ENCODE measurements around the gene TMPRSS11E. TPM values are rescaled to one million over a fixed set of nuclear protein-coding genes. Genes with fewer than 3 reads are reported as not detected.
A peak's percentile ranks its signal among the peaks of the same experiment; 100 is the strongest.
"Not testable (repeated sequence)": the region's sequence is repeated elsewhere in the genome, so short reads cannot be mapped to it uniquely, and the experiment has no call there.

TMPRSS11E gene
- total and polyA plus RNA-seq, 2 donors from 2014 or later, result 0.24 to 2.3 TPM

DNA sequence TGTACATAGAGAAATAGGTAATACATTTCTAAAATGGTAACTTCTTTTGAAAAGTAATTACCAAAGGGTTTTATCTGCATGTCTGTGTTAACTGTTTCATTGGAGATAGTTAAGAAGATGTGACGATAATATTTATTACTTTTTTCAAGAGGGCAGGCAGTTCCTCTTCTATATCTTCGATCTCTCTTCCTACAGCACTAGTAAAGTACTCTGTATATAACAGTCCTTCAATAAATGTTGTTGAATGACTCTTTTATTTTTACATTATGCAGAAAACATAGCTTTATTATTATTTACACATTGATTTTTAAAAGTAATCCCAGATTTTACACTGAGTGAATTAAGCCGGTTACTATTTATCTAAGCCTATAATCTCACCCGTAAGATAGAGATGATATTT lies 51.8 kb downstream of the TMPRSS11E start:
- intact Hi-C loops (cut with DNase I), result no loop called here
- H3K27me3 ChIP-seq (ENCODE audit: control insufficient read depth, insufficient read depth, low read length), result no peaks in the 10 kb centered on the region
- H3K9me3 ChIP-seq (ENCODE audit: control insufficient read depth in 2 of 3, insufficient read depth in 1 of 3, low read length in 3 of 3), result no peaks in the 10 kb centered on the region
- no peaks in the 10 kb centered on the region for H3K4me1 ChIP-seq (ENCODE audit: control insufficient read depth in 2 of 3, insufficient read depth in 2 of 3, low read depth in 1 of 3, low read length in 3 of 3)
- no peaks in the 10 kb centered on the region for H3K36me3 ChIP-seq (ENCODE audit: control insufficient read depth in 2 of 3, insufficient read depth in 3 of 3, low read length in 3 of 3)
- no peak for FAIRE-seq
- H3K9ac ChIP-seq (ENCODE audit: low read length in 3 of 3), result no peak overlapping the region
- no peak overlapping the region for H3K27ac ChIP-seq (ENCODE audit: low read depth in 2 of 2, low read length in 2 of 2)
- H3K4me3 ChIP-seq (ENCODE audit: low read length in 3 of 3), result no peak overlapping the region
- TF ChIP-seq, protein P1, sequence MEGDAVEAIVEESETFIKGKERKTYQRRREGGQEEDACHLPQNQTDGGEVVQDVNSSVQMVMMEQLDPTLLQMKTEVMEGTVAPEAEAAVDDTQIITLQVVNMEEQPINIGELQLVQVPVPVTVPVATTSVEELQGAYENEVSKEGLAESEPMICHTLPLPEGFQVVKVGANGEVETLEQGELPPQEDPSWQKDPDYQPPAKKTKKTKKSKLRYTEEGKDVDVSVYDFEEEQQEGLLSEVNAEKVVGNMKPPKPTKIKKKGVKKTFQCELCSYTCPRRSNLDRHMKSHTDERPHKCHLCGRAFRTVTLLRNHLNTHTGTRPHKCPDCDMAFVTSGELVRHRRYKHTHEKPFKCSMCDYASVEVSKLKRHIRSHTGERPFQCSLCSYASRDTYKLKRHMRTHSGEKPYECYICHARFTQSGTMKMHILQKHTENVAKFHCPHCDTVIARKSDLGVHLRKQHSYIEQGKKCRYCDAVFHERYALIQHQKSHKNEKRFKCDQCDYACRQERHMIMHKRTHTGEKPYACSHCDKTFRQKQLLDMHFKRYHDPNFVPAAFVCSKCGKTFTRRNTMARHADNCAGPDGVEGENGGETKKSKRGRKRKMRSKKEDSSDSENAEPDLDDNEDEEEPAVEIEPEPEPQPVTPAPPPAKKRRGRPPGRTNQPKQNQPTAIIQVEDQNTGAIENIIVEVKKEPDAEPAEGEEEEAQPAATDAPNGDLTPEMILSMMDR (IDR thresholded peaks at IDR 0.05; ENCODE audit: borderline replicate concordance, extremely low read depth, insufficient read depth), result no peak
- no peak for DNase-seq

DNA sequence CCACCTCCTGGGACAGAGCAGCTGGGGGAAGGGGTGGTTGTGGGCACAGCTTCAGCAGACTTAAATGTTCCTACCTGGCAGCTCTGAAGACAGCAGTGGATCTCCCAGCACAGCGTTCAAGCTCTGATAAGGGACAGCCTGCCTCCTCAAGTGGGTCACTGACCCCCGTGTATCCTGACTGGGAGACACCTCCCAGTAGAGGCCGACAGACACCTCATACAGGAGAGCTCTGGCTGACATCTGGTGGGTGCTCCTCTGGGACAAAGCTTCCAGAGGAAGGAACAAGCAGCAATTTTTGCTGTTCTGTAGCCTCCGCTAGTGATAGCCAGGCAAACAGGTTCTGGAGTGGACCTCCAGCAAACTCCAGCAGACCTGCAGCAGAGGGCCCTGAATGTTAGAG lies 56.2 kb downstream of the TMPRSS11E start:
- DNase-seq; H3K27me3 ChIP-seq (ENCODE audit: control insufficient read depth, insufficient read depth, low read length); H3K27ac ChIP-seq (ENCODE audit: low read depth in 2 of 2, low read length in 2 of 2); intact Hi-C loops (cut with DNase I); H3K9ac ChIP-seq (ENCODE audit: low read length in 3 of 3); H3K4me3 ChIP-seq (ENCODE audit: low read length in 3 of 3); H3K4me1 ChIP-seq (ENCODE audit: control insufficient read depth in 2 of 3, insufficient read depth in 2 of 3, low read depth in 1 of 3, low read length in 3 of 3); FAIRE-seq; H3K36me3 ChIP-seq (ENCODE audit: control insufficient read depth in 2 of 3, insufficient read depth in 3 of 3, low read length in 3 of 3); H3K9me3 ChIP-seq (ENCODE audit: control insufficient read depth in 2 of 3, insufficient read depth in 1 of 3, low read length in 3 of 3): not testable (repeated sequence)

DNA sequence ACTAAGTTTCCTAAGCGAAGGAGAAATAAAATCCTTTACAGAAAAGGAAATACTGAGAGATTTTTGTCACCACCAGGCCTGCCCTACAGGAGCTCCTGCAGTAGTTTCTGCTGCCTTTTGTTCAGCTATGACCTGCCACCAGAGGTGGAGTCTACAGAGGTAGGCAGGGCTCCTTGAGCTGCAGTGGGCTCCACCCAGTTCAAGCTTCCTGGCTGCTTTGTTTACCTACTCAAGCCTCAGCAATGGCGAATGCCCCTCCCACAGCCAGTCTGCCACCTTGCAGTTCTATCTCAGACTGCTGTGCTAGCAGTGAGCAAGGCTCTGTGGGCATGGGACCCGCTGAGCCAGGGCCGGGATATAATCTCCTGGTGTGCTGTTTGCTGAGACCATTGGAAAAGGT lies 57.6 kb downstream of the TMPRSS11E start:
- H3K4me1 ChIP-seq (ENCODE audit: control insufficient read depth in 2 of 3, insufficient read depth in 2 of 3, low read depth in 1 of 3, low read length in 3 of 3); DNase-seq; H3K27ac ChIP-seq (ENCODE audit: low read depth in 2 of 2, low read length in 2 of 2); intact Hi-C loops (cut with DNase I); H3K4me3 ChIP-seq (ENCODE audit: low read length in 3 of 3); H3K36me3 ChIP-seq (ENCODE audit: control insufficient read depth in 2 of 3, insufficient read depth in 3 of 3, low read length in 3 of 3); H3K9ac ChIP-seq (ENCODE audit: low read length in 3 of 3); FAIRE-seq; H3K27me3 ChIP-seq (ENCODE audit: control insufficient read depth, insufficient read depth, low read length); H3K9me3 ChIP-seq (ENCODE audit: control insufficient read depth in 2 of 3, insufficient read depth in 1 of 3, low read length in 3 of 3): not testable (repeated sequence)

DNA sequence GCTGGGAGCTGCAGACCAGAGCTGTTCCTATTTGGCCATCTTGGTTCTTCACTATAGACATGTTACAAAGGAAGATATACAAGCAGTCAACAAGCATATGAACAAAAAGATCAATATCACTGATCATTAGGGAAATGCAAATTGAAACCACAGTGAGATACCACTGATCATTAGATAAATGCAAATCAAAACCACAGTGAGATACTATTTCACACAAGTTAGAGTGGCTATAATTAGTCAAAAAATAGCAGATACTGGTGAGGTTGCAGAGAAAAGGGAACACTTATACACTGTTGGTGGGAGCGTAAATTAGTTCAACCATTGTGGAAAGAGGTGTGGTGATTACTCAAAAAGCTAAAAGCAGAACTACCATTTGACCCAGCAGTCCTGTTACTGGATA lies 58.2 kb downstream of the TMPRSS11E start:
- H3K27me3 ChIP-seq (ENCODE audit: control insufficient read depth, insufficient read depth, low read length); FAIRE-seq; DNase-seq; H3K9me3 ChIP-seq (ENCODE audit: control insufficient read depth in 2 of 3, insufficient read depth in 1 of 3, low read length in 3 of 3); H3K4me3 ChIP-seq (ENCODE audit: low read length in 3 of 3); intact Hi-C loops (cut with DNase I); H3K27ac ChIP-seq (ENCODE audit: low read depth in 2 of 2, low read length in 2 of 2); H3K4me1 ChIP-seq (ENCODE audit: control insufficient read depth in 2 of 3, insufficient read depth in 2 of 3, low read depth in 1 of 3, low read length in 3 of 3); H3K9ac ChIP-seq (ENCODE audit: low read length in 3 of 3); H3K36me3 ChIP-seq (ENCODE audit: control insufficient read depth in 2 of 3, insufficient read depth in 3 of 3, low read length in 3 of 3): not testable (repeated sequence)

DNA sequence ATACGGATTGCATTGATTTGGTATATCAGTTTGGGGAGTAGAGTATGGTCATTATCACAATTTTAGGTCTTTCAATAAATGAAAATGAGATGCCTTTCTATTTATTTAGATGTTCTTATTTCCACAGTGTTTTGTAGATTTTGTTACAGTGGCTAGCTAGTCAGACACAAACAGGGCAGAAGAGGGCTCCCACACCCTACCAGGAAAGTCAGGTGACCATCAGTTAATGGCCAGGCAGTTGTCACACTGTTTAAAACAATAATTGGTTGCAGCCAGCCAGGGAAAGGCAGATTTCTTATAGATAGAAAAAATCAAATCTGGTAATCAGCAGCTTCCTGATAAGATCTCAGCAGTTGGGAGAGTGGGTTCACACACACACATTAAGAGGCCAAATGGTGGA lies 71.6 kb downstream of the TMPRSS11E start:
- DNase-seq, result no peak
- no peak overlapping the region for H3K27ac ChIP-seq (ENCODE audit: low read depth in 2 of 2, low read length in 2 of 2)

More for the DNA sequence above, 71.6 kb downstream of the TMPRSS11E start:
- Histone ChIP-seq H3K4me3 (ENCODE audit: low read length in 3 of 3) (no peak overlapping the region), H3K4me1 (ENCODE audit: control insufficient read depth in 2 of 3, insufficient read depth in 2 of 3, low read depth in 1 of 3, low read length in 3 of 3) (no peaks in the 10 kb centered on the region), H3K9me3 (ENCODE audit: control insufficient read depth in 2 of 3, insufficient read depth in 1 of 3, low read length in 3 of 3) (no peaks in the 10 kb centered on the region), H3K27me3 (ENCODE audit: control insufficient read depth, insufficient read depth, low read length) (no peaks in the 10 kb centered on the region), H3K9ac (ENCODE audit: low read length in 3 of 3) (no peak overlapping the region), H3K36me3 (ENCODE audit: control insufficient read depth in 2 of 3, insufficient read depth in 3 of 3, low read length in 3 of 3) (no peaks in the 10 kb centered on the region)
- TF ChIP-seq, protein P1 (IDR thresholded peaks at IDR 0.05; ENCODE audit: borderline replicate concordance, extremely low read depth, insufficient read depth), result peak; percentile 2
- FAIRE-seq, result no peak
- intact Hi-C loops (cut with DNase I), result no loop called here

Measured in kidney (tissue), 14 donors.